Measurements from ENCODE around the gene ATF5. TPM values are rescaled to one million over a fixed set of nuclear protein-coding genes. Genes with fewer than 3 reads are reported as not detected.

ATF5 gene
- total RNA-seq, 1 donor from 2014 or later: 13.8 TPM

DNA sequence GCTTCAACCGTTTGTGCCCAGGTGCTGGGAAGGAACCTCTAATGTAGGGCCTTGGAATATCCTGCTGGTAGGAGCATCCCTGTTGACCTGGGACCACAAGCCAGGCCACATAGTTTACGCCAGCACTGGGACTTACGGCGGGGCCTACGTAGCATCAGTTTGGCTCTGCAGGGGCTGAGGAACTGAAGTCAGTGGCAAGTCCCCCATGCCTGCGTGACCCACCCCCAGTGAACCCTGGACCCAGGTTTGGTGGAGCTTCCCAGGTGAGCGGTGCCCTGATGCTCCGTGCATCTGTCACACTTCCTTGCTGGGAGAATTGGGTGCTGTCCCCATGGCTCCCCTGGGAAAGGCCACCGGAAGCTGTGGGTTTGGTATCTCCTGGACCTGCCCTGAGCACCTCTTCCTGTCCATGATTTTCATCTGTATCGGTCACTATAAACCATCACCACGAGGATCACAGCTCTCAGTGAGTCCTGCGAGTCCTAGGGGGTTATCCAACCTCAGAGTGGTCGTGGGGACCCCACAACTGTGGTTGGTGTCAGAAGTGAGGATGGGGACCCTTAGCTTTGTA lies 22.0 kb downstream of the ATF5 start:
- H3K4me3 ChIP-seq: no peak overlapping the region
- no peak for ATAC-seq
- H3K27ac ChIP-seq: no peak overlapping the region
- peaks cover 35% of the 10 kb centered on the region for H3K4me1 ChIP-seq
- no peak for TF ChIP-seq CTCF (IDR thresholded peaks at IDR 0.05)
- peak; percentile 40 for DNase-seq
- H3K9me3 ChIP-seq: no peaks in the 10 kb centered on the region
- no peaks in the 10 kb centered on the region for H3K36me3 ChIP-seq
- H3K27me3 ChIP-seq (ENCODE audit: low read depth): no peaks in the 10 kb centered on the region
- intact Hi-C loops (cut with DNase I): no loop called here

DNA sequence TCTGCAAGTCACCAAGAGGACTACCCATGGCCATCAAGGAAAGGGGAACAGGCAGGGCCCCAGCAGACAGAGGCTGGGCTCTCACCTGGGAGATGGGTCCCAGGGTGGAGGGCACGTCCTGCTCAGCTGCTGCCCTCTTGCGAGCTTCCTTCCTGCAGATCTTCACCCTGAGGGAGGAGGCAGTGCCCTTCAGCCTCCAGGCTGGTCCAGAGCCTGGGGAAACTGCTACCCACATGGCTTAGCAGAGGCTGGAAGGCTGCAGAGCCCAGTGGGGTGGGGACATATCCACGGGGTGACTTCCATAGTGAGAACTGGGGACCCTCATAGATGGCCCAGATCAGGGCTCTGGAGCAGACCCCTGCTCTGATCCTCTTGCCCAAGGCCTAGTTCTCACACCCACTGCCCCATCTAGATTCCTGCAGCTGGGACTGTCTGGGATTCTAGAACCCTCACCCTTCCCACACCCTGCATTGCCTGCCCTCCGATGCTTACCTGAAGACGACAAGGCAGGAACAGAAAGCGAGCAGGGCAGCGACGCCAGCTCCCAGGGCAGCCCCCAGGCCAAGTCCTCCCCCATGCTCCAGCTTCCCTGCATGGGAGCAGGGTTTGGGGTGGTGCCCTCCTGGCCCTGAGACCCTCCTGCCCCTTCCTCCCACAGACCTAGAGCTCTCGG lies 22.9 kb downstream of the ATF5 start:
- DNase-seq (peak; percentile 24), ATAC-seq (no peak)
- intact Hi-C loops (cut with DNase I): no loop called here
- Histone ChIP-seq H3K27me3 (ENCODE audit: low read depth) (no peaks in the 10 kb centered on the region), H3K4me1 (peaks cover 35% of the 10 kb centered on the region), H3K9me3 (no peaks in the 10 kb centered on the region), H3K36me3 (no peaks in the 10 kb centered on the region), H3K4me3 (no peak overlapping the region), H3K27ac (no peak overlapping the region)
- TF ChIP-seq CTCF (IDR thresholded peaks at IDR 0.05): no peak

DNA sequence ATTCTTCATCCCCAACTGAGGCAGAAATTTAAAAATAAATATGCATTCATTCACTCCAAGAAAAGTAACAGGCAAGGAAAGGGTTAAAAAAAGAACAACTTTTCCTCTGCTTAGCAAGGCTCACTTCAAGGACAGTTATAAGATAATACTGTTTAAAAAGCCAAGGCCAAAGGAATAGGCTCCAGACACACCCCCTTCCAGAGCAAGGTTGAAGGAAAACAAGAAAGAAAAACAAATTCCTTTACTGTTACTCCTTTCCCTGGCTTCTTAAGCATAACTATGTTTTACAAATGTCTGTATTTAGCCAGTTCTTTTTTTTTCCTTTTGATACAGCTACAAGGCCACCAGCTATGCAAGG lies 23.5 kb downstream of the ATF5 start:
- ATAC-seq (no peak), DNase-seq (no peak)
- Histone ChIP-seq H3K4me3 (no peak overlapping the region), H3K4me1 (peaks cover 35% of the 10 kb centered on the region), H3K27ac (no peak overlapping the region), H3K27me3 (ENCODE audit: low read depth) (no peaks in the 10 kb centered on the region), H3K9me3 (no peaks in the 10 kb centered on the region), H3K36me3 (no peaks in the 10 kb centered on the region)
- TF ChIP-seq CTCF (IDR thresholded peaks at IDR 0.05): no peak
- intact Hi-C loops (cut with DNase I): no loop called here

GRCh38 chr19:49952906-49953305 lies 23.9 kb downstream of the ATF5 start:
- ATAC-seq: no peak
- no peaks in the 10 kb centered on the region for H3K36me3 ChIP-seq
- DNase-seq: peak; percentile 28
- no peak overlapping the region for H3K27ac ChIP-seq
- H3K4me1 ChIP-seq: peaks cover 35% of the 10 kb centered on the region
- no peak overlapping the region for H3K4me3 ChIP-seq
- H3K9me3 ChIP-seq: no peaks in the 10 kb centered on the region
- intact Hi-C loops (cut with DNase I): no loop called here
- H3K27me3 ChIP-seq (ENCODE audit: low read depth): no peaks in the 10 kb centered on the region
- TF ChIP-seq CTCF (IDR thresholded peaks at IDR 0.05): no peak

DNA sequence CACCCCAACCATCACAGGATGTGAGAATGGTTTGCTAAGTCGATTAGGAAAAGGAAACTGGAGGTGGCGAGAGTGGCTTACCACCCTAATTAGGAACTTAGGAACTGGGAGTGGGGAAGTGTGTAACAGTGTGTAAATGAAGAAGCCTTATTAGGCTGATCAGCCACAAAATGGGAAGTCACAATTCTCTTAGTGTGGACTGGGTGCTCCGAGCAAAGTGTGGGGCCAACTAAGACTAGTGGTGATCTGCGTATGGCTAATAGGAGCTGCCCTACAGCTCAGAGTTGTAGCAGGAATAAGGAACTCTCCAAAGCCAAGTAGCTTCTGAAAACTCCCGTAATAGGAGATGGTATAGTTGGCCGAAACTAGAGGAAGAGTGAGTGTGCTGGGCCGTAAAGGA lies 24.4 kb downstream of the ATF5 start:
- H3K27me3 ChIP-seq (ENCODE audit: low read depth): no peaks in the 10 kb centered on the region
- H3K27ac ChIP-seq: no peak overlapping the region
- peak; percentile 34 for DNase-seq
- intact Hi-C loops (cut with DNase I): no loop called here
- no peaks in the 10 kb centered on the region for H3K9me3 ChIP-seq
- ATAC-seq: peak; percentile 49 to 72
- no peak for TF ChIP-seq CTCF (IDR thresholded peaks at IDR 0.05)
- no peaks in the 10 kb centered on the region for H3K36me3 ChIP-seq
- peaks cover 35% of the 10 kb centered on the region for H3K4me1 ChIP-seq
- H3K4me3 ChIP-seq: no peak overlapping the region
